GM18517 (cell line): ENCODE results near the gene TMEM163.
"Not testable (repeated sequence)": the region's sequence is repeated elsewhere in the genome, so short reads cannot be mapped to it uniquely, and the experiment has no call there.

ENCODE experiments used
- ATAC-seq: cut with Tn5 transposase; IDR thresholded peaks from one replicate; pipeline ENCODE4 v1.9.1; 2021; ENCODE audit warnings: mild to moderate bottlenecking, moderate library complexity; ENCODE audit not compliant: unreplicated experiment

The TMEM163 gene

DNA sequence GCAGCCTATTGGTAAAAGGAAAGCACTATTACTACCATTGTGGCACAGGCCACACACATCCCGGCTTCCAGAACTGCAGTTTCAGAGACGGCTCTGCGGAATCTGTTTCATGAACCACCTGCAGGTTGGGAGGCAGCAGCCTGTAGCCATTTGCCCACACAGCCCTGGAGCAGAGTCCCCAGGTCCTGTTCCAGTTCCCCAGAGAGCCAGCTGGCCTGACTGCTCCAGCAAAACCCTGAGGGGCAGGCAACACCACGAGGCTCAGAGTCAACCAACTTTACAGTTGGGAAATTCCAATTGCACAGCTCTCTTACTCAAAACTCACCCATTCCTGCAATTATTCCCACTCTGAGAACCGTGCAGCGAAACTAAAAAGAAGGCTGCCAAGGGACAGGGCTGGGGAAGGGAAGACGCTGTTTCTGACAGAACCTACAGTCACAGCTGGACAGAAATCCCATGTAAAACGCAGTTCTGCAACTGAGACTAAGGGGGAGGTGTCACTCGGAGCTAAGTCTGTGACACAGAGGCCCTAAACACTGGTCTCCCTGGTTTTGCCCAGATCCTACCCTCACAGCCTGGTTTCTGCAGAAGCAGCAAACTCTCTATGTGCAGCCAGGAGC, 219.4 kb downstream of the TMEM163 start:
- ATAC-seq, result no peak

DNA sequence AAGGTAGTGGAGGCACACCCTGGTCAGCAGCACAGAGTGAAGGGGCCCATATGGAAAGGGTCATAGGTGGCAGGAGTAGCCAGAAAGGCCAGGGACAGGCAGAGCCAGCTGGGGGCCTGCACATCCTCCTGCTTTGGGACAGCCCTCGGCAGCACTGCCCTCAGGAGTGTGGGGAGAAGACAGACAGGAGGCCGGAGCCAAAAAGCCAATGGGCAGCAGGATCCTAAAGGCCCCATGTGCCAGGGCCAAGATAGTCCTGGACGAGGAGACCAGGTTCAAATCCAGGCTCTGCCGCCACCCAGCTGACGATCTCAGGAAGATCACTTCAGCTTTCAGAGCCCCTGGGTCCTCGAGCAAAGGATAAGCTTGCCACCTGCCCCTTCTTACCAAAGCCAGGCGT, 220.1 kb downstream of the TMEM163 start:
- ATAC-seq, result no peak

- no peak for ATAC-seq
Observed at GRCh38 chr2:134493797-134494196, 225.0 kb downstream of the TMEM163 start.

- ATAC-seq, result no peak
Observed at GRCh38 chr2:134491771-134492441, 226.9 kb downstream of the TMEM163 start.

- ATAC-seq, result no peak
Observed at GRCh38 chr2:134491022-134491421, 227.8 kb downstream of the TMEM163 start.

GRCh38 chr2:134490559-134490958, 228.2 kb downstream of the TMEM163 start:
- ATAC-seq, result no peak

DNA sequence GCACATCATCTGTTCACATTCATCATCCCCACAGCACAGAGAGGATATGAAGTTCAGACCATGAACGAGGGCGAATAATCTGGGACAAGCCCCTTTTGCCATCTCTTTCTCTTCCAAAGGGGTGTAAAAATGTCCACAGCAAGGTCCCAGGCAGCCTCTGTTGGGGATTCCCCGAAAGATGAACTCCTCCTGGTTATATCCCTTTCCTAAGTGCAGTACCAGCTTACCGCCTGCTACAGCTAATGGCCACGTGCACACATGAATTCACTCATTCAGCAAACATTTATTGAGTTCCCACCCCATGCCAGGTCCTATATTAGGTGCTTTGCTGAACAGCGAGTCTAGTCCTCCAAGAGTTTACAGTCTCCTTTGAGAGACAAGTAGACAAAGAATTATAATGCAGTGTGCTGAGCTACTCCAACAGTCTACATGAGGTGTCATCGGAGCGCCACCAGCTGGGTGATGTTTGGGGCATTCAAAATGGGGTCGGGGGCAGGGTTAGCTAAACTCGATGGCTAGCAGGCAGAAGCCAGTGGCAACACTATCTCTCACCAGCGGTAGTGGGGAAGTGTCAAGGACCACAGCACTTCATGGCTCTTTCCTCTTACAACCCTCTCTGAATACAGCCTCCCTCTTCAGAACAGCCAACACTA, 228.9 kb downstream of the TMEM163 start:
- ATAC-seq, result no peak

- ATAC-seq, result no peak
Observed at GRCh38 chr2:134482766-134483340, 235.9 kb downstream of the TMEM163 start.

DNA sequence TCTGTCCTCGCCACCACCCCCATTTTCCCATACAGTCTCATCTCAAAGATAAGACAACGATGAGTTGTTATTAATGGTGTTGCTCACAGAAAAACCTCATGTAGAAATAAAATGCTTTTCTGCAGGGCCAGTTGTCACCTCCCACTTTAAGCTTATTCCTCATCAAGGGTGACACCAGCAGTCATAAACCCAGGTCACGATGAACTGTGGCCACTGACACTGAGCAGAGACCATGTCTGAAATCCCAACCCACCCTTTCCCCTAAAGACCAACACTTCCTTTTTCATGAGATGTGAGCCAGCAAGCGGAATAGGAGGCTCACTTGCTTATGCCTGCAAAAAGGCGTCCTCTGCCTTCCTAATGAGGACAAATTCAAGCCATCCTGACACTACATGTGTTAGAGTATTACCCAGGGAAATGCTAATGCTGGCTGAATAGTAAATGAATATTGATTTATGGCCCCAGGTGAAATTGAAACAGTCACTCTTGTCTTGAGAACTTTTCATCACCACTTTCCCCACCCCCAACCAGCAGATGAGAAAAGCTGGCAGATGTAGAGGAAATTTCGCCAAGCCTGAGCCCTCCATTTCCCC, 236.6 kb downstream of the TMEM163 start:
- no peak for ATAC-seq

DNA sequence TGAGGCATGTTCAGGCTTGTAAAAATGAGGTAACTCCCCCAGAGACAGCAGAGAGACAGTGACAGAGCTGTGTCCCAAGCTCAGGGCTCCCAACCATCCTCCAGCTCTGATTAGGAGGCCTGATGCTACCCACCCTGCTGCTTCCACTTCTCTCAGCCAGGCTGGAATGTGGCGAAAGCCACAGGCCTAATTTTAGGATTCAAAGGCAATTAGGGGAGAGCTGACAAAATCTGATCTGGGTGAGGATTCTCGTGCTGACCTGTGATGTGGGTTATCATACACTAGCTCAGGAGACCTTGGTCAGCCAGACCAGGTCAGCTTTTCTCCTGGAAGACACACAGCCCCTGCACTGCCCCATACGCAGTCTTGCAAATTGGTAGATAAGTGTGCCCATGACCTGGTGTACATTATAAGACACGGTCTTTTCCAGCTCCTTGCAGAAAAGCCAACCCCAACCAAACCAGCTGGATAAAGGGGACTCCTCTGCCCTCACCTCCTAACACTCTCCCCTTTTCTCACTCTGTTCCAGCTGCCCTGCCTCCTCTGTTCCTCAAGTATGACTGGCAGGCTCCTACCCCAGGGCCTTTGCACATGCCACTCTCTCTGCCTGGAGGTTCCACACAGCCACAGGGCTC, 239.0 kb downstream of the TMEM163 start:
- ATAC-seq, result no peak

- not testable (repeated sequence) for ATAC-seq
Observed at GRCh38 chr2:134476982-134477381, 241.8 kb downstream of the TMEM163 start.

DNA sequence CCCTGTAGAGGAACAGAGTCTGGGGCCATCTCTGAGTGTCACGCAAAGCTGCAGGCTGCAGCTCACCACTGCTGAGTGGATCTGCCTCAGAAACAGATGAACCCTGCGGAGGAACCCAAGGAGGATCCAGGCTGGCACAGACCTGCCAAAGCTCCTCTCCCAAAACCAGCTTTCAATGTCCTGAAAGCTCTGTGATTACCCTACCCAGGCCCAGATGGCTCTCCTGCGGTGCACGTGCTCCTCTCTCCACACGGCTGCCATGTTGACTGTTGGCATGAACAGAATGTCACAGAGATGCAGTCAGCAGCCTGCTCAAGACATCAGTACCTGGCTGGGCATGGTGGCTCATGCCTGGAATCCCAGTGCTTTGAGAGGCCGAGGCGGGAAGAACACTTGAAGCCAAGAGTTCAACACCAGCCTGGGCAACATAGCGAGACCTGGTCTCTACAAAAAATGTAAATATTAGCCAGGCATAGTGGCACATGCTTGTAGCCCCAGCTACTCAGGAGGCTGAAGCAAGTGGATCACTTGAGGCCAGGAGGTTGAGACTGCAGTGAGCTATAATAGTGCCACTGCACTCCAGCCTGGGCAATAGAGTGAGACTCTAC, 248.1 kb downstream of the TMEM163 start:
- ATAC-seq, result no peak

GRCh38 chr2:134469516-134470115, 249.2 kb downstream of the TMEM163 start:
- no peak for ATAC-seq

- no peak for ATAC-seq
Observed at GRCh38 chr2:134468776-134469175, 250.0 kb downstream of the TMEM163 start.

DNA sequence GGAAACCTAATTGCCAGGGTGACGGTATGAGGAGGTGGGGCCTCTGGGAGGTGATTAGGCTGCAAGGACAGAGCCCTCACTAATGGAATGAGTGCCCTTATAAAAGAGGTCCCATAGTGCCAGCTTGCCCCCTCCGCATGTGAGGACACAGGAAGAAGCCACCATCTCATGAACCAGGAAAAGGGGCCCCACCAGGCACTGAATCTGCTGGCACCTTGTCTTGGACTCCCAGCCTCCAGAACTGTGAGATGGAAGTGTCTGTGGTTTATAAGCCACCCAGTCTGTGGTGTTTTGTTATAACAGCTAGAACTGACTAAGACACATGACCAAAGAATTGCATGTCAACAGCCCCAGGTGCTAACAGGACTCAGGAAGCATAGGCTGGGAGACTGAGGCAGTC, 250.6 kb downstream of the TMEM163 start:
- no peak for ATAC-seq

GRCh38 chr2:134466141-134466540, 252.7 kb downstream of the TMEM163 start:
- peak; percentile 56 for ATAC-seq

DNA sequence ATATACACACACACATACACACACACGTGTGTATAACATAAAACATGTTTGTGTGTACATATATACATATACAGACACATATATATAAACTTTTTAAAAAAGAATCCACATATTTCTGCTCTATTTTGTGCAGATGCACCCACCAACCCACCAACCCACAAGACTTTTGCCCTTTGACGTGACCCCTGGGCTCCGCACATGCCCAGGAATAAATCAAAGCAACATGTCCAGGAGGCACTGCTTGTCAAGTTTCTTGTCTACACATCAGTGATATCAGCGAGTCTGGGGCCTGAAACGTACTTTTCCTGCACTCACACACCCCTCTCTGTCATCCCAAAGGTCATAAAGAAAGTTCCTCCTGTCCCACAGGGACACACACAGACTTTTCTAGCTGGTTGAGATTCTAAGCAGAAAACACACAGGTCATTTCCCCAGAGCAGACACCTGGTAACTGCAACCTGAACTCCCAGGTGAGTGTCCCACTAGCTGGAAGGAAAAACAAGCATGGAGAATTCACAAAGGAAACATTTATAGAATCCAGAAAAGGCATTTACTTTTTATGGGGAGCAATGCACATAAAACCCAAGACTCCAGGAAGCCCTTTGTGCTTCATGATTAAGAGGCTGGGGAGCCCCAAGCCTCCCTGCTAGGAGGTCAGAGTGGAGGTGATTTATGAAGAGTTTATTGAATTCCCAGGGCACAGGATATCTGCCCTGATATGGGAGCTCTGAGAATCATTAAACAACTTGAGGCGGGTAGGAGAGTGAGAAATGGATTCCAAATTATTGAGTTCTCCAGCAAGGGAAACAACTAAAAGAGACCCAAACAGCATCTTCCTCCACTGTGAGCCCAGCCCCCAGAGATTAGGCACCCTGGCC, 253.3 kb downstream of the TMEM163 start:
- ATAC-seq, result no peak

DNA sequence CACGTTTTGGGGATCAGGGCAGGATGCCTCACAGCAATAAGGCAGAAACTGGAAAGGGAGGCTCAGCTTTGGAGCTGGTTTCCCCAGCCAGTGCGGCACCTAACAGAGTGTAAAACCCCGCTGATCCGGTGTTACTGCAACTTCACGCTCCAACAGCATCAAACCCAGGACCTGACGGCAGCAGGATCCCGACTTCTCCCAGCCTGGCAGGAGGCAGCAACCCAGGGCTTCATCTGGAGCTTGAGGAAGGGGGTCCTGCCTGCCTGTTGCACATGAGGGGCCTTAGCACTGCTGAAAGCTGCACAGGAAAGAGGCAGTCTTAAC, 255.1 kb downstream of the TMEM163 start:
- ATAC-seq, result no peak
